ENCODE measurements around the gene DDX59. TPM values are rescaled to one million over a fixed set of nuclear protein-coding genes. Genes with fewer than 3 reads are reported as not detected.
A peak's percentile ranks its signal among the peaks of the same experiment; 100 is the strongest.

The DDX59 gene
- polyA plus RNA-seq, 1 donor (not counting 4 experiments of a cell fraction or from before 2014, with no cell fraction given) = 14.4 TPM

- no peaks in the 10 kb centered on the region for H4K20me1 ChIP-seq (ENCODE audit: control insufficient read depth, extremely low read depth, insufficient read depth, low read length)
- no peaks in the 10 kb centered on the region for H3K9me1 ChIP-seq (ENCODE audit: control insufficient read depth, extremely low read depth, insufficient read depth, low read length)
- H3K27me3 ChIP-seq (ENCODE audit: control insufficient read depth, extremely low read depth, insufficient read depth, low read length) = no peaks in the 10 kb centered on the region
- H3K36me3 ChIP-seq (ENCODE audit: control insufficient read depth in 2 of 2, extremely low read depth in 1 of 2, insufficient read depth in 2 of 2, low read length in 2 of 2) = no peaks in the 10 kb centered on the region
- dilution Hi-C loops (cut with MboI; ENCODE audit: extremely low pct_ligation_motif_present, low sequenced_read_pairs) = no loop called here
- peak overlapping the region; percentile 38 for H3K9ac ChIP-seq (ENCODE audit: control insufficient read depth, extremely low read depth, insufficient read depth, low read length)
- H3K79me2 ChIP-seq (ENCODE audit: control insufficient read depth, insufficient read depth, low read length) = no peaks in the 10 kb centered on the region
- peak overlapping the region; percentile 50 for H2AFZ ChIP-seq (ENCODE audit: control insufficient read depth, low read length)
- peak overlapping the region; percentile 85 for H3K27ac ChIP-seq (ENCODE audit: control insufficient read depth, insufficient read depth, low read length)
- no peak for FAIRE-seq
- no peaks in the 10 kb centered on the region for H3K9me3 ChIP-seq (ENCODE audit: control insufficient read depth, low read depth, low read length)
- TF ChIP-seq EZH2 (IDR thresholded peaks at IDR 0.05; ENCODE audit: low read length) (no peak), CTCF (optimal IDR thresholded peaks at IDR 0.05 in 1 of 3, IDR thresholded peaks at IDR 0.05 in 1 of 3, conservative IDR thresholded peaks at IDR 0.05 in 1 of 3; ENCODE audit: extremely low read depth in 1 of 3, insufficient read depth in 2 of 3, low read length in 3 of 3) (no peak)
- H3K4me2 ChIP-seq (ENCODE audit: control insufficient read depth, extremely low read depth, insufficient read depth, low read depth, low read length) = peak overlapping the region; percentile 58
- no peak overlapping the region for H3K4me3 ChIP-seq (ENCODE audit: control insufficient read depth in 2 of 3, extremely low read depth in 1 of 3, insufficient read depth in 2 of 3, low read depth in 1 of 3, low read length in 3 of 3)
- H3K4me1 ChIP-seq (ENCODE audit: control insufficient read depth, extremely low read depth, insufficient read depth, low read length) = peaks cover 19% of the 10 kb centered on the region
- no peak for DNase-seq (ENCODE audit: low read depth, low spot score)
These were observed 28.7 kb downstream of the DDX59 start for GRCh38 chr1:200640963-200641401.

- Histone ChIP-seq H3K4me2 (ENCODE audit: control insufficient read depth, extremely low read depth, insufficient read depth, low read depth, low read length) (peak overlapping the region; percentile 58), H4K20me1 (ENCODE audit: control insufficient read depth, extremely low read depth, insufficient read depth, low read length) (no peaks in the 10 kb centered on the region), H3K9ac (ENCODE audit: control insufficient read depth, extremely low read depth, insufficient read depth, low read length) (peak overlapping the region; percentile 51), H3K79me2 (ENCODE audit: control insufficient read depth, insufficient read depth, low read length) (no peaks in the 10 kb centered on the region), H3K9me3 (ENCODE audit: control insufficient read depth, low read depth, low read length) (no peaks in the 10 kb centered on the region), H3K27me3 (ENCODE audit: control insufficient read depth, extremely low read depth, insufficient read depth, low read length) (no peaks in the 10 kb centered on the region), H3K9me1 (ENCODE audit: control insufficient read depth, extremely low read depth, insufficient read depth, low read length) (no peaks in the 10 kb centered on the region), H3K36me3 (ENCODE audit: control insufficient read depth in 2 of 2, extremely low read depth in 1 of 2, insufficient read depth in 2 of 2, low read length in 2 of 2) (no peaks in the 10 kb centered on the region), H2AFZ (ENCODE audit: control insufficient read depth, low read length) (peak overlapping the region; percentile 48), H3K4me1 (ENCODE audit: control insufficient read depth, extremely low read depth, insufficient read depth, low read length) (peaks cover 19% of the 10 kb centered on the region), H3K4me3 (ENCODE audit: control insufficient read depth in 2 of 3, extremely low read depth in 1 of 3, insufficient read depth in 2 of 3, low read depth in 1 of 3, low read length in 3 of 3) (peak overlapping the region in 1 of 3 experiments; percentile 2), H3K27ac (ENCODE audit: control insufficient read depth, insufficient read depth, low read length) (peak overlapping the region; percentile 85)
- DNase-seq (ENCODE audit: low read depth, low spot score) = no peak
- FAIRE-seq = no peak
- dilution Hi-C loops (cut with MboI; ENCODE audit: extremely low pct_ligation_motif_present, low sequenced_read_pairs) = no loop called here
- TF ChIP-seq CTCF (optimal IDR thresholded peaks at IDR 0.05 in 1 of 3, IDR thresholded peaks at IDR 0.05 in 1 of 3, conservative IDR thresholded peaks at IDR 0.05 in 1 of 3; ENCODE audit: extremely low read depth in 1 of 3, insufficient read depth in 2 of 3, low read length in 3 of 3) = no peak
- TF ChIP-seq EZH2 (IDR thresholded peaks at IDR 0.05; ENCODE audit: low read length) = no peak
These were observed 29.2 kb downstream of the DDX59 start for GRCh38 chr1:200640373-200640962.

Data from keratinocyte (primary cell).